Measurements from ENCODE around the gene USP11. TPM values are rescaled to one million over a fixed set of nuclear protein-coding genes. Genes with fewer than 3 reads are reported as not detected.
A peak's percentile ranks its signal among the peaks of the same experiment; 100 is the strongest.

The USP11 gene
- total RNA-seq, 1 donor from 2014 or later = 190 TPM

DNA sequence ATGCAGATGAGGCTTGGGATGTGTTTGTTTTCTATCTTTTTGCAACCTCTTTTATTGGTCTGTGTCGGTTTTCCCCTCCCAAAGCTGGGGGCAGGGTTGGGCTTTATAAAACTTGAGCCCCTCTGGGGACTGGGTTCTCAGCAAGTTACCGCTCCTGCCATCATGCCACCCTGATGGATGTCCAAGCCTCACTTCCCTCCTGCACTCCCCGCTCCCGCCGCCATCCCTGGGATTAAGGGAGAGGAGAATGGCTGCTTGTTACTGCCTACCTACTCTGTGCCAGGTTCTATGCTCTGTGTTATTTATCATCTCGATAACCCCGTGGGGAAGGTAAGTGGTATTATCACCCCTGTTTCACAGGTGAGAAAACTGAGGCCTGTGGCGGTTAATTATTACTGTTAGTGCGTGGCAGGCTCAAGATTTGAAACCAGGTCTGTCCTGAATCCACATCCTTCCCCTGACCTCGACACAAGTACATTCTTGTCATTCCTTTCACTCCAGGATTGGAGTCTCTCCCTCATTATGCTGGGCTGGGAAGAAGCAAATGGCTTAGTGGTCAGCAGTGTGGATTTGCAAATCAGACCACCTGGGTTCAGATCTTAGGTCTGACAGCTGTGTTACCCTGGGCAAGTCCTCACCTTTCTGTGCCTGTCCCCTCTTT lies 34.7 kb upstream of the USP11 start:
- Mint-ChIP-seq H3K4me3 (ENCODE audit: unreplicated experiment) (peak overlapping the region; percentile 34), H3K36me3 (ENCODE audit: unreplicated experiment) (no peaks in the 10 kb centered on the region), H3K9me3 (ENCODE audit: unreplicated experiment) (peaks cover 12% of the 10 kb centered on the region), H3K27me3 (ENCODE audit: unreplicated experiment) (peaks cover 3% of the 10 kb centered on the region), H3K4me1 (ENCODE audit: low read depth, unreplicated experiment) (peaks cover 12% of the 10 kb centered on the region), H3K27ac (ENCODE audit: unreplicated experiment) (no peak overlapping the region)
- no peak for DNase-seq
- TF ChIP-seq, protein P1, sequence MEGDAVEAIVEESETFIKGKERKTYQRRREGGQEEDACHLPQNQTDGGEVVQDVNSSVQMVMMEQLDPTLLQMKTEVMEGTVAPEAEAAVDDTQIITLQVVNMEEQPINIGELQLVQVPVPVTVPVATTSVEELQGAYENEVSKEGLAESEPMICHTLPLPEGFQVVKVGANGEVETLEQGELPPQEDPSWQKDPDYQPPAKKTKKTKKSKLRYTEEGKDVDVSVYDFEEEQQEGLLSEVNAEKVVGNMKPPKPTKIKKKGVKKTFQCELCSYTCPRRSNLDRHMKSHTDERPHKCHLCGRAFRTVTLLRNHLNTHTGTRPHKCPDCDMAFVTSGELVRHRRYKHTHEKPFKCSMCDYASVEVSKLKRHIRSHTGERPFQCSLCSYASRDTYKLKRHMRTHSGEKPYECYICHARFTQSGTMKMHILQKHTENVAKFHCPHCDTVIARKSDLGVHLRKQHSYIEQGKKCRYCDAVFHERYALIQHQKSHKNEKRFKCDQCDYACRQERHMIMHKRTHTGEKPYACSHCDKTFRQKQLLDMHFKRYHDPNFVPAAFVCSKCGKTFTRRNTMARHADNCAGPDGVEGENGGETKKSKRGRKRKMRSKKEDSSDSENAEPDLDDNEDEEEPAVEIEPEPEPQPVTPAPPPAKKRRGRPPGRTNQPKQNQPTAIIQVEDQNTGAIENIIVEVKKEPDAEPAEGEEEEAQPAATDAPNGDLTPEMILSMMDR (IDR thresholded peaks at IDR 0.05; ENCODE audit: partially characterized antibody, unreplicated experiment) = no peak

DNA sequence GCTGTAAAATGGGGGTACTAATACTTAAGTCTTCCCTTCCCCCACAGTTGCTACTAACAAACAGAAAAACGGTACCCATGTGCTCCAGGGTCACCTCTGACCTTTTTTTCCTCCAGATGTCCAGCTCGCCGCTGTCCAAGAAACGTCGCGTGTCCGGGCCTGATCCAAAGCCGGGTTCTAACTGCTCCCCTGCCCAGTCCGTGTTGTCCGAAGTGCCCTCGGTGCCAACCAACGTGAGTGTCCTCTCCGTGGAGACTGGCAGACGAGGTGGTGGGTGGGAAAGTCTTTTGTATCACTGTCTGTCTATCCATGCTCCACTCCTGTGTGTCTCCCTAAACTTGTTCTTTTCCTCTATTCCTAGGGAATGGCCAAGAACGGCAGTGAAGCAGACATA lies 34.1 kb upstream of the USP11 start:
- no peak for DNase-seq
- H3K36me3 Mint-ChIP-seq (ENCODE audit: unreplicated experiment) = no peaks in the 10 kb centered on the region
- TF ChIP-seq, protein P1 (IDR thresholded peaks at IDR 0.05; ENCODE audit: partially characterized antibody, unreplicated experiment) = no peak
- H3K4me3 Mint-ChIP-seq (ENCODE audit: unreplicated experiment) = peak overlapping the region; percentile 34
- peaks cover 12% of the 10 kb centered on the region for H3K9me3 Mint-ChIP-seq (ENCODE audit: unreplicated experiment)
- peaks cover 3% of the 10 kb centered on the region for H3K27me3 Mint-ChIP-seq (ENCODE audit: unreplicated experiment)
- H3K4me1 Mint-ChIP-seq (ENCODE audit: low read depth, unreplicated experiment) = peaks cover 12% of the 10 kb centered on the region
- no peak overlapping the region for H3K27ac Mint-ChIP-seq (ENCODE audit: unreplicated experiment)

DNA sequence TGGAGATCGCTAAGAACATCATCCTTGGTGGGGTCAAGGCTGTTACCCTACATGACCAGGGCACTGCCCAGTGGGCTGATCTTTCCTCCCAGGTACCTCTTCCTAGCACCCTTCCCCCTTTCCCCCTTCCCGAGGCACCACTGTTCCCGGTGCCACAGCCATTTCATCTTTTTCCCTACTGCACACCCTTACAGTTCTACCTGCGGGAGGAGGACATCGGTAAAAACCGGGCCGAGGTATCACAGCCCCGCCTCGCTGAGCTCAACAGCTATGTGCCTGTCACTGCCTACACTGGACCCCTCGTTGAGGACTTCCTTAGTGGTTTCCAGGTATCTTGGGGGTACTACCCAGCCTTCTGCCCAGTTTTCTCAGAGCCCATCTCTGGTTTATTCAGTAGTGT lies 33.5 kb upstream of the USP11 start:
- H3K36me3 Mint-ChIP-seq (ENCODE audit: unreplicated experiment) = no peaks in the 10 kb centered on the region

DNA sequence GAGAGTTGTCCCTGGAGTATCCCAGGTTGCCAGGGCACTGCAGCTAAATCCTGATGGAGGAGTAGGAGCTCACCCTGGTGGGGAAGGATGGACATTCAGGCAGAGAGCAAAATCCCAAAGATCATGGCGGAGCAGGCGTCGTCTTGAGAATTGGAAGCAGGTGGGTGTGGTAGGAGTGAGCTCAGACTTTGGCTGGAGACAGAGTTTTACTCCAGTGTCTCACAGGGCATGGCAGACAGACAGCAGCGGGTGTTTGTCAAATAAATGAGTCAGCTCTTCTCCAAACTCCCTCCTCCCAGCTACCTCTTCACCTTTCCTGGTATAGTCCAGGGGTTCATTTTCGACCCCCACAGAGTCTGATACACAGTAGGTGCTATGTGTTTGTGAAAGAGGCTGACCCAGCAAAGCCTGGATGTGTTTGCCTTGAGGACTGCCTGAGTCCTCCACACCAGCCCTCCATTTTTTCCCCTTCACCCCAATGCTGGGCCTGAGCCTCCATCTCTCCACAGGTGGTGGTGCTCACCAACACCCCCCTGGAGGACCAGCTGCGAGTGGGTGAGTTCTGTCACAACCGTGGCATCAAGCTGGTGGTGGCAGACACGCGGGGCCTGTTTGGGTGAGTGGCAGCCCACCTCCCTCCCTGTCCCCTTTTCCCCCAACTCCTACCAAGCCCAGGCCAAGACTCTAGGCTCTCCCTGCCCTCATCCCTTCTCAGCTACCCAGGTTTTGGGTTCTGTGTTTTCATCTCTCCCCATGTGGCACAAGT lies 32.2 kb upstream of the USP11 start:
- Mint-ChIP-seq H3K4me3 (ENCODE audit: unreplicated experiment) (no peak overlapping the region), H3K27me3 (ENCODE audit: unreplicated experiment) (no peaks in the 10 kb centered on the region), H3K36me3 (ENCODE audit: unreplicated experiment) (no peaks in the 10 kb centered on the region), H3K4me1 (ENCODE audit: low read depth, unreplicated experiment) (peaks cover 12% of the 10 kb centered on the region), H3K9me3 (ENCODE audit: unreplicated experiment) (peaks cover 12% of the 10 kb centered on the region), H3K27ac (ENCODE audit: unreplicated experiment) (no peak overlapping the region)
- DNase-seq = no peak
- TF ChIP-seq, protein P1 (IDR thresholded peaks at IDR 0.05; ENCODE audit: partially characterized antibody, unreplicated experiment) = no peak

More for the DNA sequence above, 33.5 kb upstream of the USP11 start:
- no peak overlapping the region for H3K4me3 Mint-ChIP-seq (ENCODE audit: unreplicated experiment)
- TF ChIP-seq, protein P1 (IDR thresholded peaks at IDR 0.05; ENCODE audit: partially characterized antibody, unreplicated experiment) = no peak
- peaks cover 12% of the 10 kb centered on the region for H3K4me1 Mint-ChIP-seq (ENCODE audit: low read depth, unreplicated experiment)
- H3K27ac Mint-ChIP-seq (ENCODE audit: unreplicated experiment) = no peak overlapping the region
- H3K9me3 Mint-ChIP-seq (ENCODE audit: unreplicated experiment) = peaks cover 12% of the 10 kb centered on the region
- peaks cover 3% of the 10 kb centered on the region for H3K27me3 Mint-ChIP-seq (ENCODE audit: unreplicated experiment)
- DNase-seq = no peak

Measured in glutamatergic neuron (in vitro differentiated cells).